Measurements from ENCODE around the gene TDRD7.

DNA sequence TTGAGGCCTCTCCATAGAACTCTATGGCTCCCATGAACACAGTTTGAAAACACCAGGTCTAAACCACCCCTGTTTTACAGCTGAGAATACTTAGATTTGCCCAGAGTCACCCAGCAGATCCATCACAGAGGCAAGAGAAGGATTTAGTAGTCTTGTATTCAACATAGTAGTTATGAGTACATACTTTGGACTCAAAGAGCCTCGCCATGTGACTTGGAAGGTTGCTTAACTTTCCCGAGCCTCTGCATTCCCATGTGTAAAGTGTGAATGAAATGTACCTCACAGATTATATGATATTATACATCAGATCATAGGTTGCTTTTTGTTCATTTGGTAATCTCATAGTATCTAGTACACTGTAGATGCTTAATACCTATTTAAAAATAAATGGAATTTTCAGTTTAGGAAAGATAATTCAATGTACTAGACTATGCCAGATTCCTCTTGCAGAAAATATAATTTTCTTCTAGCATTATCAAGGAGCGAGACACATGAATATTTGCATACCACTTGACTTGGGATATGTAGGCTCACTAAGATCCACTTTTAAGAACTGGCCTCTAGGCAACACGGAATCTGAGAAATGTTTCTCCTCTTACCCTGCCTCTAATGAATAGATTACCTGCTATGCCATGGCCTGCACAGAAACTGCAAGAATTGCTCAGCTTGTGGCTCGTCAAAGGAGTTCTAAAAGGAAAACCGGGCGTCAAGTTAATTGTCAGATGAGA, 18.6 kb downstream of the TDRD7 start:
- no peak for TF ChIP-seq POLR2A (IDR thresholded peaks at IDR 0.05; ENCODE audit: low read length)
- TF ChIP-seq, protein P1, sequence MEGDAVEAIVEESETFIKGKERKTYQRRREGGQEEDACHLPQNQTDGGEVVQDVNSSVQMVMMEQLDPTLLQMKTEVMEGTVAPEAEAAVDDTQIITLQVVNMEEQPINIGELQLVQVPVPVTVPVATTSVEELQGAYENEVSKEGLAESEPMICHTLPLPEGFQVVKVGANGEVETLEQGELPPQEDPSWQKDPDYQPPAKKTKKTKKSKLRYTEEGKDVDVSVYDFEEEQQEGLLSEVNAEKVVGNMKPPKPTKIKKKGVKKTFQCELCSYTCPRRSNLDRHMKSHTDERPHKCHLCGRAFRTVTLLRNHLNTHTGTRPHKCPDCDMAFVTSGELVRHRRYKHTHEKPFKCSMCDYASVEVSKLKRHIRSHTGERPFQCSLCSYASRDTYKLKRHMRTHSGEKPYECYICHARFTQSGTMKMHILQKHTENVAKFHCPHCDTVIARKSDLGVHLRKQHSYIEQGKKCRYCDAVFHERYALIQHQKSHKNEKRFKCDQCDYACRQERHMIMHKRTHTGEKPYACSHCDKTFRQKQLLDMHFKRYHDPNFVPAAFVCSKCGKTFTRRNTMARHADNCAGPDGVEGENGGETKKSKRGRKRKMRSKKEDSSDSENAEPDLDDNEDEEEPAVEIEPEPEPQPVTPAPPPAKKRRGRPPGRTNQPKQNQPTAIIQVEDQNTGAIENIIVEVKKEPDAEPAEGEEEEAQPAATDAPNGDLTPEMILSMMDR (IDR thresholded peaks at IDR 0.05): no peak
- no peak for TF ChIP-seq NFE2L2 (conservative IDR thresholded peaks at IDR 0.05; ENCODE audit: low read length)
- no peak for TF ChIP-seq NR3C1 (IDR thresholded peaks at IDR 0.05)
- TF ChIP-seq ZSCAN20 (CRISPR knock-in tag; IDR thresholded peaks at IDR 0.05): no peak
- no peak for TF ChIP-seq RFX5 (IDR thresholded peaks at IDR 0.05)
- TF ChIP-seq EHMT2 (IDR thresholded peaks at IDR 0.05; ENCODE audit: low read depth): no peak
- no peak for TF ChIP-seq CHD2 (IDR thresholded peaks at IDR 0.05; ENCODE audit: low read length, partially characterized antibody)

Measured in A549 (cell line).